SK-MEL-5 (cell line): ENCODE measurements around the gene FBXL12. TPM values are rescaled to one million over a fixed set of nuclear protein-coding genes. Genes with fewer than 3 reads are reported as not detected.
"Not testable (repeated sequence)": the region's sequence is repeated elsewhere in the genome, so short reads cannot be mapped to it uniquely, and the experiment has no call there.

ENCODE experiments used
- DNase-seq: peaks from one replicate; pipeline ENCODE4 v3.0.0-alpha.2; 2016; ENCODE audit warnings: low read depth, low spot score
- in situ Hi-C: cut with HindIII; loops from 2 replicates; pipeline ENCODE4 v1.10.0; 2016; ENCODE audit warnings: low sequenced_read_pairs, high pct_unique_total_duplicates, low pct_unique_long_range_greater_than_20kb
- total RNA-seq: library from RNA; depleted of rRNA; stranded (reverse); fragments of >200 nt; shearing (Covaris generic); gene quantifications from 2 replicates; pipeline ENCODE4 v1.2.3, GENCODE V29; 2014

The FBXL12 gene
- total RNA-seq, 1 experiment from 2014 or later: 11.5 TPM

DNA sequence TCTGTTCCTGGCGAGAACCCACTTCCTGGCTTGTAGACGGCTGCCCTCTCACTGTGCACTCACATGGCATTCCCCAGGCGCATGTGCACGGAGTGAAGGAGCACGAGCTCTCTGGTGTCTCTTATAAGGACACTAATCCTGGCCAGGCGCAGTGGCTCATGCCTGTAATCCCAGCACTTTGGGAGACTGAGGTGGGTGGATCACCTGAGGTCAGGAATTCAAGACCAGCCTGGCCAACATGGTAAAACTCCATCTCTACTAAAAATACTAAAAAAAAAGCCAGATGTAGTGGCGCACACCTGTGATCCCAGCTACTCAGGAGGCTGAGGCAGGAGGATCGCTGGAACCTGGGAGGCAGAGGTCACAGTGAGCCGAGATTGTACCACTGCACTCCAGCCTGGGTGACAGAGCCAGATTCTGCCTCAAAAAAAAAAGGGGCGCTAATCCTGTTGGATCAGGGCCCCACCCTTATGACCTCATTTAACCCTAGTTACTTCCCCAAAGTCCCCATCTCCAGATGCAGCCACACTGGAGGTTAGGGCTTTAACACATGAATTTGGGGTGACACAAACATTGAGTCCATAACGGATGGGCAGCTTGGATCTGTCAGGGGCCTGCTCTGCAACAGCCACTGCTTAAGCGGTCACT lies 24.9 kb upstream of the FBXL12 start:
- in situ Hi-C loops, DNase-seq: not testable (repeated sequence)

DNA sequence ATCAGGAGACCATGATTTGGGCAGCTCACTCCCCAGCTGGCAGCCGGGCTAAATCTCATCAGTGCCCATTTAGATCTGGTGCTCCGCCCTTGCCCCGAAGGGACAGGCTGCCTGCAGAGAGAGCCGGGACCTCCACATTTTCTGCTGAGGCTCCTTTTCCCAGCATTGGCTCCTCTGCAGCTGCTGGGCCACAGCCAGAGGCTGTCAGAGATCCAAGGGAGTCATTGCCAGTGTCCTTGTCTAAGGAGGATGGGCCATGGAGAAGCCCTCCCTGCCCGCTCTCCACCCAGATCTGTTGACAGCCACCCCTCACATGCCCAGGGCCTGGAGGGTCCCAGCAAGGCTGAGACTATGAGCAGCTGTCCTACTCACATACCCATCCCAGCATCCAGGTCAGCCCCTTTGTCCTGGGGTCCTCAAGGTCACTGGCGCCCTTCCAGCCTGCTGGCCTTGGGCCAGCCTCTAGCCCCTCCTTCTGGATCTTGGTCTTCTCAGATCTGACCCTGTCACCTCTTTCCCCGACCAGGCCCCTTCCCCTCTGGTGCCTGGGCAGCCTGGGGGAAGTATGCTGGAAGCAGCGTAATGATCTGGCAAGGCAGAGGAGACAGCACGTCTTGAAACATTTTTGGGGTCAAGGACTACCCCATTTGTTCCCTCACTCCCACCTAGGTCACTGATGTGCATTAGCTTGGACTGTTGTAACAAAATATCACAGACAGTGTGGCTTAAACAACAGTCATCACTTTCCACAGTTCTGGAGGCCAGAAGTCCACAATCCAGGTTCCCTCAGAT lies 24.2 kb upstream of the FBXL12 start:
- in situ Hi-C loops: no loop called here
- no peak for DNase-seq

GRCh38 chr19:9839415-9839814 lies 20.5 kb upstream of the FBXL12 start:
- DNase-seq: no peak
- in situ Hi-C loops: no loop called here

GRCh38 chr19:9838324-9838723 lies 19.4 kb upstream of the FBXL12 start:
- no peak for DNase-seq
- in situ Hi-C loops: no loop called here

GRCh38 chr19:9836021-9836420 lies 17.1 kb upstream of the FBXL12 start:
- in situ Hi-C loops: no loop called here
- no peak for DNase-seq

GRCh38 chr19:9835507-9835949 lies 16.6 kb upstream of the FBXL12 start:
- in situ Hi-C loops: no loop called here

GRCh38 chr19:9834726-9835506 lies 16.0 kb upstream of the FBXL12 start, which contains the start of gene PIN1:
Gene PIN1, plus strand, starts transcription at chr19:9835318. Its CDS starts 27 bp downstream, at chr19:9835345.
- DNase-seq: peak; percentile 97
- in situ Hi-C loops: no loop called here

More at GRCh38 chr19:9835507-9835949, 16.6 kb upstream of the FBXL12 start:
- DNase-seq: no peak

DNA sequence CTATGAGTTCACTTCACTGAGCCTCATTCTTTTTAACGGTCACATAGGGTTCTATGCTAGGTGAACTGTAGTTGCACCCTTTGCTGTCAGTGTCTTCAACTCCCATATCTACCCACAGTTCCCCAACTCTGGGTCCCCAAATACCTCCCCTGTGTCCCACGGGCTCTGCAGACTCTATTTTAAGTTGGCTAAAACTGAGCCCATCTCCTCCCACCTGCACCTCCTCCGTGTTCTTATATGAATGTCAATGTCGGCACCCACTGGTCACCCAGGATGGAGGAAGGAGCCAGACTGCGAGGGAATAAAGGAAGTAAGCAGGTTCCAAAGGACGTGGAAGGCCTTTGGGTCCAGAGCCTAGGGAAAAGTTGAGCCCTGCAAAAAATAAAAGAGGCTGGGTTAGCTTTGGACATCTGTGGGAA lies 15.4 kb upstream of the FBXL12 start:
- in situ Hi-C loops: no loop called here
- no peak for DNase-seq

DNA sequence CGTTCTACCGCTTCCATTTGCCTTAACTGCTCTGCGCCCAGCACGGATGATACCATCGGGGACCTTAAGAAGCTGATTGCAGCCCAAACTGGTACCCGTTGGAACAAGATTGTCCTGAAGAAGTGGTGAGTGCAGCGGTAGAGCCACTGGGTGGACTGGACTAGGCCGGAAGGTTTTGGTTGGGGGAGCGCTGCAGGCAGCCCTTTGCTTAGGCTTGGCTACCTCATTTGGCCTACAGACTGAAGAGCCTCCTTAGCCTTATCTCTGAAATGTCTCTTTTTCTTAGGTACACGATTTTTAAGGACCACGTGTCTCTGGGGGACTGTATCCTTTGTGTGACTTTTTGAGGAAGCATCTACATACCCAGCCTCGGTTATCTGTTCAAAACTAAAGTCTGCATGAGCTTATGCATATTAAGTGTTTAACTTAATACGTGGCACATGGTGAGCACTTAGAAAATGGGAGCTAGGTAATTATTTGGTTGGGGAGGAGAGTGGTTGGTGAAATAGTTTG lies 9.7 kb upstream of the FBXL12 start:
- no peak for DNase-seq
- in situ Hi-C loops: no loop called here

GRCh38 chr19:9827289-9828238 lies 8.7 kb upstream of the FBXL12 start, which contains the start of gene UBL5:
Gene UBL5, plus strand, starts transcription at chr19:9827918. Its CDS starts 420 bp downstream, at chr19:9828338.
- in situ Hi-C loops: no loop called here

GRCh38 chr19:9823816-9824215 lies 4.9 kb upstream of the FBXL12 start:
- in situ Hi-C loops: no loop called here
- DNase-seq: no peak

More at GRCh38 chr19:9827289-9828238, 8.7 kb upstream of the FBXL12 start, which contains the start of gene UBL5:
- DNase-seq: peak; percentile 84

DNA sequence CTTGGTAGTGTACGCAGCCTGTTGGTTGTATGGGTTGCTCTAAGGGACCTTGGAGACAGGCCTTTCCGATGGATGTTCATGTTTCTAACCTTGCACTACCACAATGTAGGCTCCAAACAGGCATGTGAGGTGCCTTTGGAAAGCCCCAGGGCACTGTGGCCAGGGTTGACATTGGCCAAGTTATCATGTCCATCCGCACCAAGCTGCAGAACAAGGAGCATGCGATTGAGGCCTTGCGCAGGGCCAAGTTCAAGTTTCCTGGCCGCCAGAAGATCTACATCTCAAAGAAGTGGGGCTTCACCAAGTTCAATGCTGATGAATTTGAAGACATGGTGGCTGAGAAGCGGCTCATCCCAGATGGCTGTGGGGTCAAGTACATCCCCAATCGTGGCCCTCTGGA lies 1.2 kb upstream of the FBXL12 start:
- DNase-seq, in situ Hi-C loops: not testable (repeated sequence)

- no peak for DNase-seq
- in situ Hi-C loops: no loop called here
Observed at GRCh38 chr19:9819596-9819909, 674 bp upstream of the FBXL12 start.

DNA sequence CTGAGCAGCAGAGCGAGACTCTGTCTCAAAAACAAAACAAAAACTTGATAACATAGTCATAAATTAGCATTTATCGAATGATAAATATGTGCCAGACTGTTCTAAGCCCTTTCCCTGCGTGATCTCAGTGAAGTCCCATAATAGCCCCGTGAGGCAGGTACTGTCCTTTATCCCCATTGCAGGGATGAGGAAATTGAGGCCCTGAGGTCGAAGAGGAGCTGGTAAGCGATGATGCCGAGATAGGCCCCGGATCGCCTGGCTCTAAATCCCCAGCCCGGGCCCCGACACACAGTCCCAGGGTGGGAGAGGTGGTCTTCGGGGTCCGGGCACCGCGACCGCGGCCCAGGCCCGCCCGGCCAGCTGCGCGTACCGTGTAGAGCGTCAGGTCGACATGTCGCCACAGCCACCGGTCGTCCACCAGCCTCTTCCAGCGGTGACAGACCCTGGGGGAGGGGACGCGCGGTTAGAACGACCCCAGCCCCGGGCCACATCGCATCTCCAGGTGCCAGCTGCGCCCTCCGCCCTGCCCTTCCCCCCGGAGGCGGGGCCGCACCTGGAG lies 625 bp downstream of the FBXL12 start:
- in situ Hi-C loops: no loop called here
- DNase-seq: no peak

- DNase-seq: no peak
- in situ Hi-C loops: no loop called here
Observed at GRCh38 chr19:9811139-9811538, 7.7 kb downstream of the FBXL12 start.

- in situ Hi-C loops: no loop called here
- no peak for DNase-seq
Observed at GRCh38 chr19:9808855-9809824, 9.7 kb downstream of the FBXL12 start.
